OCI-LY1 (cell line): ENCODE data around the gene HS1BP3.

ENCODE experiments used
- H2AFZ ChIP-seq: fragments of 200-600 bp; sonication (generic), shearing (Covaris generic); 2 replicates; pipeline ENCODE4 v1.6.0; 2014; ENCODE audit warnings: antibody characterized with exemption, mild to moderate bottlenecking, low read length
- H3F3A ChIP-seq: fragments of 200-600 bp; sonication (generic), shearing (Covaris generic); 2 replicates; pipeline ENCODE4 v1.6.0; 2014; ENCODE audit warnings: mild to moderate bottlenecking, antibody characterized with exemption, low read length, moderate library complexity; ENCODE audit not compliant: insufficient read depth
- H3K27ac ChIP-seq: fragments of 200-600 bp; sonication (generic); 2 replicates; pipeline ENCODE4 v1.5.1; 2014; ENCODE audit warnings: low read length, mixed run types, mild to moderate bottlenecking, low read depth; ENCODE audit not compliant: poor library complexity, severe bottlenecking
- H3K27me3 ChIP-seq: fragments of 200-600 bp; sonication (generic); 2 replicates; pipeline ENCODE4 v1.6.0; 2014; ENCODE audit warnings: antibody characterized with exemption, mild to moderate bottlenecking, low read length, moderate library complexity; ENCODE audit not compliant: insufficient read depth
- H3K36me3 ChIP-seq: fragments of 200-600 bp; sonication (generic); 2 replicates; pipeline ENCODE4 v1.6.1; 2014; ENCODE audit warnings: mild to moderate bottlenecking, antibody characterized with exemption, low read length, moderate library complexity, mixed read lengths; ENCODE audit not compliant: insufficient read depth
- H3K4me1 ChIP-seq: fragments of 200-600 bp; sonication (generic); 2 replicates; pipeline ENCODE4 v1.5.1; 2014; ENCODE audit warnings: mild to moderate bottlenecking, low read length, moderate library complexity; ENCODE audit not compliant: insufficient read depth, severe bottlenecking
- H3K4me2 ChIP-seq: fragments of 200-600 bp; sonication (generic), shearing (Covaris generic); 2 replicates; pipeline ENCODE4 v1.6.1; 2014; ENCODE audit warnings: low read length
- H3K4me3 ChIP-seq: fragments of 200-600 bp; sonication (generic); 2 replicates; pipeline ENCODE4 v1.5.1; 2014; ENCODE audit warnings: low read length, low read depth, mild to moderate bottlenecking, mixed read lengths; ENCODE audit not compliant: poor library complexity, severe bottlenecking
- H3K79me2 ChIP-seq: fragments of 200-600 bp; shearing (Covaris generic); 2 replicates; pipeline ENCODE4 v1.6.1; 2016; ENCODE audit warnings: mixed run types, low read length, mixed read lengths; ENCODE audit not compliant: insufficient read depth
- H3K9ac ChIP-seq: fragments of 200-600 bp; sonication (generic), shearing (Covaris generic); 2 replicates; pipeline ENCODE4 v1.6.1; 2014; ENCODE audit warnings: mild to moderate bottlenecking, low read length, mixed read lengths
- H3K9me2 ChIP-seq: fragments of 200-600 bp; sonication (generic), shearing (Covaris generic); 2 replicates; pipeline ENCODE4 v1.6.1; 2014; ENCODE audit warnings: low read depth, mild to moderate bottlenecking, low read length, mixed read lengths
- H3K9me3 ChIP-seq: fragments of 200-600 bp; shearing (Covaris generic); 2 replicates; pipeline ENCODE4 v1.6.1; 2014; ENCODE audit warnings: low read length, mixed read lengths
- H4K20me1 ChIP-seq: fragments of 200-600 bp; sonication (generic), shearing (Covaris generic); 2 replicates; pipeline ENCODE4 v1.6.0; 2016; ENCODE audit warnings: mild to moderate bottlenecking, low read length; ENCODE audit not compliant: insufficient read depth
- EZH2 ChIP-seq: fragments of 200-600 bp; sonication (generic), shearing (Covaris generic); IDR thresholded peaks from 2 replicates; pipeline ENCODE4 v1.8.0; 2017; ENCODE audit warnings: borderline replicate concordance, mixed run types, mild to moderate bottlenecking, antibody characterized with exemption, low read length, moderate library complexity, mixed read lengths
- TF ChIP-seq, protein P1 (sequence below): fragments of 200-600 bp; sonication (generic), shearing (Covaris generic); IDR thresholded peaks from 2 replicates; pipeline ENCODE4 v1.5.1; 2017; ENCODE audit warnings: mild to moderate bottlenecking, antibody characterized with exemption, low read length, moderate library complexity, mixed read lengths

Gene HS1BP3

DNA sequence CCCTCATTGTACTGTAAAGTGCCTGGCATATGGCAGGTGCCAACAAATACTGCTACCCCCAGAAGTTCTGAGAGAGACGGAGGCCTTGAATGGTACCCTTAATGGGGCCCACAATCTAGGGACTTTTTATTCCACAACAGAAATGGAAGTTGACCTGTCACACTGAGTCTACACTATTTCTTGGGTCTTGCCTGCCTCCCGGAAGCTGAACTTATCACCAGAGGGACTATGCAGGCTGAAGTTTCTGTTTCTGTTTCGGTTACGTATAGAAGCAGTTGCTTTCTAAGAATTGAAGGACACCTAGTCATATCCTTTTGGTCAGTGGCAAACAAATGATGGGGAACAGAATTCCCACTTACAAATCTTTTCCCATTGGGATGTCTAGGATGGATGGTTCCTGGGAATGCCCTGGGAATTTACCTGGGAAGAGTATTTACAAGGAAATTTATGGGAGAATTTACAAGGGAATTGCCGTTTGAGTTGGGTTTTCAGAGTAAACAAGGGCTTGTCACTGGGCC lies 74.2 kb downstream of the HS1BP3 start:
- Histone ChIP-seq H3K79me2 (no peaks in the 10 kb centered on the region), H3K4me1 (no peaks in the 10 kb centered on the region), H3K4me2 (no peak overlapping the region), H3K36me3 (no peaks in the 10 kb centered on the region), H4K20me1 (no peaks in the 10 kb centered on the region), H3F3A (no peaks in the 10 kb centered on the region), H3K27me3 (no peaks in the 10 kb centered on the region; the same call in 1 of the 2 replicates), H3K27ac (no peak overlapping the region), H3K9me3 (no peaks in the 10 kb centered on the region), H3K9ac (no peak overlapping the region), H3K4me3 (no peak overlapping the region), H3K9me2 (no peaks in the 10 kb centered on the region), H2AFZ (no peak overlapping the region)
- TF ChIP-seq, protein P1, sequence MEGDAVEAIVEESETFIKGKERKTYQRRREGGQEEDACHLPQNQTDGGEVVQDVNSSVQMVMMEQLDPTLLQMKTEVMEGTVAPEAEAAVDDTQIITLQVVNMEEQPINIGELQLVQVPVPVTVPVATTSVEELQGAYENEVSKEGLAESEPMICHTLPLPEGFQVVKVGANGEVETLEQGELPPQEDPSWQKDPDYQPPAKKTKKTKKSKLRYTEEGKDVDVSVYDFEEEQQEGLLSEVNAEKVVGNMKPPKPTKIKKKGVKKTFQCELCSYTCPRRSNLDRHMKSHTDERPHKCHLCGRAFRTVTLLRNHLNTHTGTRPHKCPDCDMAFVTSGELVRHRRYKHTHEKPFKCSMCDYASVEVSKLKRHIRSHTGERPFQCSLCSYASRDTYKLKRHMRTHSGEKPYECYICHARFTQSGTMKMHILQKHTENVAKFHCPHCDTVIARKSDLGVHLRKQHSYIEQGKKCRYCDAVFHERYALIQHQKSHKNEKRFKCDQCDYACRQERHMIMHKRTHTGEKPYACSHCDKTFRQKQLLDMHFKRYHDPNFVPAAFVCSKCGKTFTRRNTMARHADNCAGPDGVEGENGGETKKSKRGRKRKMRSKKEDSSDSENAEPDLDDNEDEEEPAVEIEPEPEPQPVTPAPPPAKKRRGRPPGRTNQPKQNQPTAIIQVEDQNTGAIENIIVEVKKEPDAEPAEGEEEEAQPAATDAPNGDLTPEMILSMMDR: no peak
- TF ChIP-seq EZH2: no peak

DNA sequence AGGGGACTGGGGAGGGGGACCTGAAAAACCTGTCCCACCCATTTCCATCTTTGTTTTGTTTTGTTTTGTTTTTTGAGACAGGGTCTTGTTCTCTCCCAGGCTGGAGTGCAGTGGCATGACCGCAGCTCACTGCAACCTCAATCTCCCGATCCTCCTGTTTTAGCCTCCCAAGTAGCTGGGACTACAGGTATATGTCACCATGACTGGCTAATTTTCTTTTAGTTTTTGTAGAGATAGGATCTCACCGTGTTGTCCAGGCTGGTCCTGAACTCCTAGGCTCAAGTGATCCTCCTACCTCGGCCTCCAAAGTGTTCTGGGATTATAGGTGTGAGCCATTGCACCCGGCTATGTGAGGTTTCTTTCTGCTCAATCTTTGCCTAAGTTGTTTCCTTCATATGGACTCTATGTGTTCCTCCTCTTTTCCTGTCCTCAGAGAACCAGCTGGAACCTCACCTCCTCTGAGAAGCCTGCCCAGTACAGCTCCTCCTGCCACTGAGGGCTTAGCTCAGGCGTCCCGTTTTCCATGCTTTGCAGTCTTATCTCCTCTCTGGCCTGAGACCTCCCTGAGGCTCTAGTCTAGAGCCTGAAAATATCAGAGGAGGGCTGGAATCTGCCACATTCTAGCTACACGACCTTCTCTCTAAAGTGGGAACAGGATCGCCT lies 74.8 kb downstream of the HS1BP3 start:
- H4K20me1 ChIP-seq: no peaks in the 10 kb centered on the region
- no peak overlapping the region for H3K4me2 ChIP-seq
- no peaks in the 10 kb centered on the region for H3K9me2 ChIP-seq
- no peaks in the 10 kb centered on the region for H3K36me3 ChIP-seq
- H2AFZ ChIP-seq: no peak overlapping the region
- H3K27ac ChIP-seq: no peak overlapping the region
- TF ChIP-seq, protein P1: no peak
- no peak for TF ChIP-seq EZH2
- H3K27me3 ChIP-seq: no peaks in the 10 kb centered on the region; the same call in 1 of the 2 replicates
- H3K4me1 ChIP-seq: no peaks in the 10 kb centered on the region
- H3K9ac ChIP-seq: no peak overlapping the region
- no peaks in the 10 kb centered on the region for H3K79me2 ChIP-seq
- no peak overlapping the region for H3K4me3 ChIP-seq
- no peaks in the 10 kb centered on the region for H3K9me3 ChIP-seq
- no peaks in the 10 kb centered on the region for H3F3A ChIP-seq

DNA sequence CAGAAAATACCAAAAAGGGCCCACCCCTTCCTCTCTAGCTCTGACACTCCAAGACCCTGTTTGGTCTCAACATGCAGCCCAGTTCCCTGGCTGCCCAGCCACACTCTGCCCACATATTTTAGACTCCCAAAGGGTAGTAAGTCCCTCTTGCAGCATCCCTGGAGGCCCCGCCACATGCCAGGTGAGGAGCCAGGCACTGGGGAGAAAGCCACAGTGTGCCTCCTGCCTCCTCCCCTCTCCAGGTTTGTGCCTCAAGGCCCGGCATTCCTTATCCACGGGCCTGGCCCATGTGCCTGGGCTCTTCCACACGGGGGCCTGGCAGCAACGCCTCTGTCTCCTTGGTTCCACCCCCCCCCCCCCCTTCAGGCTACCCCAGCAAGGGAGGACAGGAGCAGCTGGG lies 75.5 kb downstream of the HS1BP3 start:
- Histone ChIP-seq H3K79me2 (no peaks in the 10 kb centered on the region), H3K9ac (no peak overlapping the region), H3K36me3 (no peaks in the 10 kb centered on the region), H3K4me3 (no peak overlapping the region), H4K20me1 (no peaks in the 10 kb centered on the region), H2AFZ (no peak overlapping the region), H3K9me3 (no peaks in the 10 kb centered on the region), H3K4me2 (no peak overlapping the region), H3F3A (no peaks in the 10 kb centered on the region), H3K27ac (no peak overlapping the region), H3K27me3 (no peaks in the 10 kb centered on the region; the same call in 1 of the 2 replicates), H3K4me1 (no peaks in the 10 kb centered on the region), H3K9me2 (no peaks in the 10 kb centered on the region)
- no peak for TF ChIP-seq EZH2
- TF ChIP-seq, protein P1: no peak
